IMR-90 (cell line): ENCODE data around the gene RAD21L1.

Experiments used
- CEBPB ChIP-seq: IDR thresholded peaks from 2 replicates; pipeline ENCODE4 v1.6.1; 2012; ENCODE audit warnings: low read depth, low read length, improper control_type of control experiment
- CTCF ChIP-seq: conservative IDR thresholded peaks from 2 replicates; pipeline ENCODE4 v1.5.1; 2012; ENCODE audit warnings: mild to moderate bottlenecking, low read depth, low read length, improper control_type of control experiment
- FOS ChIP-seq: fragments of 150-350 bp; IDR thresholded peaks from 2 replicates; pipeline ENCODE4 v1.6.1; 2016; ENCODE audit warnings: low read depth, low read length
- MAFK ChIP-seq: IDR thresholded peaks from 2 replicates; pipeline ENCODE4 v1.6.1; 2012; ENCODE audit warnings: low read depth, low read length, improper control_type of control experiment
- MAZ ChIP-seq: IDR thresholded peaks from 2 replicates; pipeline ENCODE4 v1.6.1; 2012; ENCODE audit warnings: low read depth, mild to moderate bottlenecking, low read length, improper control_type of control experiment, moderate library complexity, borderline replicate concordance
- MXI1 ChIP-seq: IDR thresholded peaks from 2 replicates; pipeline ENCODE4 v1.6.1; 2012; ENCODE audit warnings: low read depth, mild to moderate bottlenecking, low read length, moderate library complexity, borderline replicate concordance
- NFE2L2 ChIP-seq: fragments of 150-350 bp; IDR thresholded peaks from 2 replicates; pipeline ENCODE4 v1.6.1; 2016; ENCODE audit warnings: low read depth, mild to moderate bottlenecking, low read length
- POLR2A ChIP-seq: IDR thresholded peaks from 2 replicates; pipeline ENCODE4 v1.6.1; 2012; ENCODE audit warnings: mild to moderate bottlenecking, low read depth, low read length
- RAD21 ChIP-seq: IDR thresholded peaks from 2 replicates; pipeline ENCODE4 v1.6.1; 2012; ENCODE audit warnings: low read length, improper control_type of control experiment
- RCOR1 ChIP-seq: IDR thresholded peaks from 2 replicates; pipeline ENCODE4 v1.6.1; 2012; ENCODE audit warnings: mild to moderate bottlenecking, low read length, improper control_type of control experiment; ENCODE audit not compliant: insufficient replicate concordance
- RFX5 ChIP-seq: IDR thresholded peaks from 2 replicates; pipeline ENCODE4 v1.8.0; 2012; ENCODE audit warnings: low read depth, mild to moderate bottlenecking, low read length, moderate library complexity
- SMC3 ChIP-seq: fragments of 150-350 bp; IDR thresholded peaks from 2 replicates; pipeline ENCODE4 v1.6.1; 2016; ENCODE audit warnings: low read depth, mild to moderate bottlenecking, antibody characterized with exemption, low read length, moderate library complexity
- USF2 ChIP-seq: fragments of 150-350 bp; IDR thresholded peaks from 2 replicates; pipeline ENCODE4 v1.6.1; 2017; ENCODE audit warnings: mild to moderate bottlenecking, antibody characterized with exemption, low read length, low read depth

- TF ChIP-seq POLR2A (no peak), CTCF (no peak), SMC3 (no peak), FOS (no peak), MAFK (no peak), CEBPB (no peak), MAZ (no peak), RFX5 (no peak), RAD21 (no peak), RCOR1 (no peak), USF2 (no peak), MXI1 (no peak), NFE2L2 (no peak)
Observed at GRCh38 chr20:1295276-1295930, 69.6 kb downstream of the RAD21L1 start.
